OCI-LY1 (cell line): ENCODE data around the gene LAMC2.

Experiments
- H2AFZ ChIP-seq: fragments of 200-600 bp; sonication (generic), shearing (Covaris generic); 2 replicates; pipeline ENCODE4 v1.6.0; 2014; ENCODE audit warnings: antibody characterized with exemption, mild to moderate bottlenecking, low read length
- H3F3A ChIP-seq: fragments of 200-600 bp; sonication (generic), shearing (Covaris generic); 2 replicates; pipeline ENCODE4 v1.6.0; 2014; ENCODE audit warnings: mild to moderate bottlenecking, antibody characterized with exemption, low read length, moderate library complexity; ENCODE audit not compliant: insufficient read depth
- H3K27ac ChIP-seq: fragments of 200-600 bp; sonication (generic); 2 replicates; pipeline ENCODE4 v1.5.1; 2014; ENCODE audit warnings: low read length, mixed run types, mild to moderate bottlenecking, low read depth; ENCODE audit not compliant: poor library complexity, severe bottlenecking
- H3K27me3 ChIP-seq: fragments of 200-600 bp; sonication (generic); 2 replicates; pipeline ENCODE4 v1.6.0; 2014; ENCODE audit warnings: antibody characterized with exemption, mild to moderate bottlenecking, low read length, moderate library complexity; ENCODE audit not compliant: insufficient read depth
- H3K36me3 ChIP-seq: fragments of 200-600 bp; sonication (generic); 2 replicates; pipeline ENCODE4 v1.6.1; 2014; ENCODE audit warnings: mild to moderate bottlenecking, antibody characterized with exemption, low read length, moderate library complexity, mixed read lengths; ENCODE audit not compliant: insufficient read depth
- H3K4me1 ChIP-seq: fragments of 200-600 bp; sonication (generic); 2 replicates; pipeline ENCODE4 v1.5.1; 2014; ENCODE audit warnings: mild to moderate bottlenecking, low read length, moderate library complexity; ENCODE audit not compliant: insufficient read depth, severe bottlenecking
- H3K4me2 ChIP-seq: fragments of 200-600 bp; sonication (generic), shearing (Covaris generic); 2 replicates; pipeline ENCODE4 v1.6.1; 2014; ENCODE audit warnings: low read length
- H3K4me3 ChIP-seq: fragments of 200-600 bp; sonication (generic); 2 replicates; pipeline ENCODE4 v1.5.1; 2014; ENCODE audit warnings: low read length, low read depth, mild to moderate bottlenecking, mixed read lengths; ENCODE audit not compliant: poor library complexity, severe bottlenecking
- H3K79me2 ChIP-seq: fragments of 200-600 bp; shearing (Covaris generic); 2 replicates; pipeline ENCODE4 v1.6.1; 2016; ENCODE audit warnings: mixed run types, low read length, mixed read lengths; ENCODE audit not compliant: insufficient read depth
- H3K9ac ChIP-seq: fragments of 200-600 bp; sonication (generic), shearing (Covaris generic); 2 replicates; pipeline ENCODE4 v1.6.1; 2014; ENCODE audit warnings: mild to moderate bottlenecking, low read length, mixed read lengths
- H3K9me2 ChIP-seq: fragments of 200-600 bp; sonication (generic), shearing (Covaris generic); 2 replicates; pipeline ENCODE4 v1.6.1; 2014; ENCODE audit warnings: low read depth, mild to moderate bottlenecking, low read length, mixed read lengths
- H3K9me3 ChIP-seq: fragments of 200-600 bp; shearing (Covaris generic); 2 replicates; pipeline ENCODE4 v1.6.1; 2014; ENCODE audit warnings: low read length, mixed read lengths
- H4K20me1 ChIP-seq: fragments of 200-600 bp; sonication (generic), shearing (Covaris generic); 2 replicates; pipeline ENCODE4 v1.6.0; 2016; ENCODE audit warnings: mild to moderate bottlenecking, low read length; ENCODE audit not compliant: insufficient read depth
- EZH2 ChIP-seq: fragments of 200-600 bp; sonication (generic), shearing (Covaris generic); IDR thresholded peaks from 2 replicates; pipeline ENCODE4 v1.8.0; 2017; ENCODE audit warnings: borderline replicate concordance, mixed run types, mild to moderate bottlenecking, antibody characterized with exemption, low read length, moderate library complexity, mixed read lengths
- TF ChIP-seq, protein P1 (sequence below): fragments of 200-600 bp; sonication (generic), shearing (Covaris generic); IDR thresholded peaks from 2 replicates; pipeline ENCODE4 v1.5.1; 2017; ENCODE audit warnings: mild to moderate bottlenecking, antibody characterized with exemption, low read length, moderate library complexity, mixed read lengths

Gene LAMC2

DNA sequence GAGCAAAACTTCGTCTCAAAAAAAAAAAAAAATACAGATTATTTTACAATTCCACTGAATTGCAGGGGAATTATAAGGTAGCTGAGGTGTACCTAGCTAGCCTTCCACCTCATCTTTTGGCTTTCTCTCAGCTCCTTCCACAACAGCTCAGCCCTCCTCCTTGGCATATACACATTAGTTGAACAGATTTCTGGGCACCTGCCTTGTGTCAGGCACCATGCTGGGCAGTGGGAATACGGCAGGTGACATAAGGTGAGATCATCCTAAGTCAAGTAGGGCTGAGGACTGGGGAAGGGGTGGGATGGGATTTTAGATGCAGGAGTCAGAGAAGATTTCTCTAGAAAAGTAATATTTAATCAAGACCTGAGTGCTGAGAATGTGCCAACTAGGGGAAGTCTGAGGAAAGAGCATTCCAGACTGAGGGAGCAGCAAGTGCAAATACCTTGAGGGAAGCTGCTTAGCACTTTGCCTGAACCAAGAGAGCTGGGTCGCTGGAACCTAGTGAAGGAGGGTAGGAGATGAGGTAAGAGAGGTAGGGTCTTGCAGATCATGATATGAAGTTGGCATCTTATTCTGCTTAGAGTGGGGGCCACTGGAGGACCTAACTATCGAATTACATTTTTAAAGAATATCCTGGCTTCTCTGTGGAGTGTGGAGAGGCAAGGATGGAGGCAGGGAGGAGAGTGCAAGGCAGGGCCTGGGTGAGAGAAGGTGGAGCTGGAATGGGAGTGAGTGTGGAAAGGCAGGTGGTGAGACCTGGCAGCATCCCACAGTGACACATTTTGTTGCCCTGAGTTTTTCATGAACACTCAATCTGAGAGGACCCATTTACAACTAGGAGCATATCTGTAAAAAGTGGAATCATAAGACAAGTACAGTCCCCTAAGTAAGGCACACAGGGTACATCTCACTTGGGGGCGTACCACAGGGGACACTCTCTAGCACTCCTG, 28.2 kb downstream of the LAMC2 start:
- no peak overlapping the region for H3K27ac ChIP-seq
- TF ChIP-seq, protein P1, sequence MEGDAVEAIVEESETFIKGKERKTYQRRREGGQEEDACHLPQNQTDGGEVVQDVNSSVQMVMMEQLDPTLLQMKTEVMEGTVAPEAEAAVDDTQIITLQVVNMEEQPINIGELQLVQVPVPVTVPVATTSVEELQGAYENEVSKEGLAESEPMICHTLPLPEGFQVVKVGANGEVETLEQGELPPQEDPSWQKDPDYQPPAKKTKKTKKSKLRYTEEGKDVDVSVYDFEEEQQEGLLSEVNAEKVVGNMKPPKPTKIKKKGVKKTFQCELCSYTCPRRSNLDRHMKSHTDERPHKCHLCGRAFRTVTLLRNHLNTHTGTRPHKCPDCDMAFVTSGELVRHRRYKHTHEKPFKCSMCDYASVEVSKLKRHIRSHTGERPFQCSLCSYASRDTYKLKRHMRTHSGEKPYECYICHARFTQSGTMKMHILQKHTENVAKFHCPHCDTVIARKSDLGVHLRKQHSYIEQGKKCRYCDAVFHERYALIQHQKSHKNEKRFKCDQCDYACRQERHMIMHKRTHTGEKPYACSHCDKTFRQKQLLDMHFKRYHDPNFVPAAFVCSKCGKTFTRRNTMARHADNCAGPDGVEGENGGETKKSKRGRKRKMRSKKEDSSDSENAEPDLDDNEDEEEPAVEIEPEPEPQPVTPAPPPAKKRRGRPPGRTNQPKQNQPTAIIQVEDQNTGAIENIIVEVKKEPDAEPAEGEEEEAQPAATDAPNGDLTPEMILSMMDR, result no peak
- no peak for TF ChIP-seq EZH2

DNA sequence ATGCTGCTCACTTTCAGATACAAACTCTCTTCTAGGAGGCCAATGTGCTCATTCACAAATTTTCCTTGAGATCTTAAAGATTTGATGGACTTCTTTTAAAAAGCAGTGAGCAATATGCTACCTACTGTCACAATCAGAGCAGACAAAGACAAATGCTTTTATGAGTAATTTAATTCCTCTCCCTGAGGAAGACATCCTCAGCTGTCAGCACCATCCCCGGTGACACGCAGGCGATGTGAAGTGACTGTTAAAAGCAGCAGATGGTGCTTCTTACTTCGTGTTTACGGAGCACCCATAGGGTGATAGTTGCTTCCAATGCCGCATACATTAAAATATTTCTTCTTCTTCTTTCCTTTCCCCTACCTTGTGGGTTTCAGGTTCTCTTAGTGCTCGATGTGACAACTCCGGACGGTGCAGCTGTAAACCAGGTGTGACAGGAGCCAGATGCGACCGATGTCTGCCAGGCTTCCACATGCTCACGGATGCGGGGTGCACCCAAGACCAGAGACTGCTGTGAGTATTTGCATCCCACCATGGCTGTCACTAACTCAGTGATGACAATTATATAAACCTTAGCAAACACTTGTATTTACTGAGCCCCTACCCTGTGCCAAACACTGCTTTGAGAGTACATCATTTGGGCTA, 29.1 kb downstream of the LAMC2 start:
- Histone ChIP-seq H3K9ac (no peak overlapping the region), H2AFZ (no peak overlapping the region), H3K79me2 (no peaks in the 10 kb centered on the region), H3K27me3 (no peaks in the 10 kb centered on the region; the same call in 1 of the 2 replicates), H3K4me2 (no peak overlapping the region), H3F3A (no peaks in the 10 kb centered on the region), H3K27ac (no peak overlapping the region), H4K20me1 (no peaks in the 10 kb centered on the region), H3K36me3 (no peaks in the 10 kb centered on the region), H3K9me3 (no peaks in the 10 kb centered on the region), H3K4me3 (no peak overlapping the region), H3K9me2 (no peaks in the 10 kb centered on the region), H3K4me1 (peaks cover 14% of the 10 kb centered on the region)
- TF ChIP-seq, protein P1, result no peak
- no peak for TF ChIP-seq EZH2

More for the DNA sequence above, 28.2 kb downstream of the LAMC2 start:
- Histone ChIP-seq H2AFZ (no peak overlapping the region), H3K4me3 (no peak overlapping the region), H3K9me2 (no peaks in the 10 kb centered on the region), H3K27me3 (no peaks in the 10 kb centered on the region; the same call in 1 of the 2 replicates), H3K9ac (no peak overlapping the region), H3K9me3 (no peaks in the 10 kb centered on the region), H3F3A (no peaks in the 10 kb centered on the region), H3K36me3 (no peaks in the 10 kb centered on the region), H3K4me2 (no peak overlapping the region), H3K4me1 (peaks cover 9% of the 10 kb centered on the region), H3K79me2 (no peaks in the 10 kb centered on the region), H4K20me1 (no peaks in the 10 kb centered on the region)

DNA sequence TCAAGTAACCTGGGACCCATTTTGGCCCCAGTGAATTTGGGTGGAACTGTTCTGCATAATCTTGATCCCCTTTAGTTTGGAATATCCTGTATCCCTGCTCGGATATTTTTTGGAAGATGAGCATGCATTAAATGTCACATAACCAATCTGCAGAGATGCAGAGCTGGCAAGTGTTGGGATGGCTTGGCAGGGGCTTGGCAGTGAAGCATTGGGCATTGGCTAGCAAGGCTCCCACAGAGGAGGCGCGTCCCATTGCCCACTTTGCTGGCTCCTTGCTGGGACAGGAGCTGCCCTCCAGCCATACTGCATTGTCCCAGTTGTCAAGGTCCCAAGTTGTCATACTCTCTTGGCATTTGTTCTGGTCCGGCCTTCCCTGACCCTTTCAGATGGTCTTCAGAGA, 29.9 kb downstream of the LAMC2 start:
- H3K4me2 ChIP-seq, result no peak overlapping the region
- H3K36me3 ChIP-seq, result no peaks in the 10 kb centered on the region
- TF ChIP-seq, protein P1, result no peak
- TF ChIP-seq EZH2, result no peak

More for the DNA sequence above, 29.9 kb downstream of the LAMC2 start:
- Histone ChIP-seq H3K9me2 (no peaks in the 10 kb centered on the region), H3K4me3 (no peak overlapping the region), H4K20me1 (no peaks in the 10 kb centered on the region), H3K27me3 (no peaks in the 10 kb centered on the region; the same call in 1 of the 2 replicates), H3K9me3 (no peaks in the 10 kb centered on the region), H3K4me1 (peaks cover 14% of the 10 kb centered on the region), H3F3A (no peaks in the 10 kb centered on the region), H3K27ac (no peak overlapping the region), H3K79me2 (no peaks in the 10 kb centered on the region), H2AFZ (no peak overlapping the region), H3K9ac (no peak overlapping the region)
